ENCODE data around the gene SZT2. TPM values are rescaled to one million over a fixed set of nuclear protein-coding genes. Genes with fewer than 3 reads are reported as not detected.

The SZT2 gene
- total and polyA plus RNA-seq, 2 of the 13 experiments (the other 11 are each of a cell fraction or from before 2014, with no cell fraction given), result 8.0 to 8.8 TPM

- TF ChIP-seq ZMYM2 (CRISPR knock-in tag; IDR thresholded peaks at IDR 0.05) (0 out of 2 replicates have a peak, but pooled peaks have one; percentile 52), ZMAT5 (CRISPR knock-in tag; IDR thresholded peaks at IDR 0.05; ENCODE audit: borderline replicate concordance, low read depth) (no peak), TP53 (CRISPR knock-in tag; conservative IDR thresholded peaks at IDR 0.05) (no peak), NRL (CRISPR knock-in tag; IDR thresholded peaks at IDR 0.05; ENCODE audit: borderline replicate concordance) (peak; percentile 48; the same call in 1 of the 2 replicates), MAZ (IDR thresholded peaks at IDR 0.05; ENCODE audit: borderline replicate concordance, low read depth, low read length) (no peak), MAZ (CRISPR knock-in tag; IDR thresholded peaks at IDR 0.05; ENCODE audit: low read depth) (peak; percentile 66; the same call in 1 of the 2 replicates), PRPF4 (IDR thresholded peaks at IDR 0.05; ENCODE audit: low read depth, low read length, poor library complexity, severe bottlenecking) (no peak), POLR2AphosphoS2 (IDR thresholded peaks at IDR 0.05; ENCODE audit: low read depth, low read length) (no peak), EEA1 (CRISPR knock-in tag; IDR thresholded peaks at IDR 0.05; ENCODE audit: borderline replicate concordance) (no peak), MAFG (CRISPR knock-in tag; IDR thresholded peaks at IDR 0.05) (no peak), THYN1 (CRISPR knock-in tag; IDR thresholded peaks at IDR 0.05; ENCODE audit: borderline replicate concordance, low read depth) (0 out of 2 replicates have a peak, but pooled peaks have one; percentile 22), EP300 (IDR thresholded peaks at IDR 0.05; ENCODE audit: low read depth in 2 of 2, low read length in 2 of 2) (no peak), EP300 (CRISPR knock-in tag; IDR thresholded peaks at IDR 0.05; ENCODE audit: borderline replicate concordance) (no peak), NFRKB (IDR thresholded peaks at IDR 0.05) (no peak), ZC3H13 (CRISPR knock-in tag; IDR thresholded peaks at IDR 0.05) (peak; percentile 93; the same call in 1 of the 2 replicates), SOX13 (IDR thresholded peaks at IDR 0.05) (no peak), SOX13 (CRISPR knock-in tag; conservative IDR thresholded peaks at IDR 0.05 in 1 of 2, IDR thresholded peaks at IDR 0.05 in 1 of 2) (no peak), MIXL1 (CRISPR knock-in tag; IDR thresholded peaks at IDR 0.05) (no peak), MEF2D (CRISPR knock-in tag; IDR thresholded peaks at IDR 0.05) (no peak)
- TF ChIP-seq, protein P1, sequence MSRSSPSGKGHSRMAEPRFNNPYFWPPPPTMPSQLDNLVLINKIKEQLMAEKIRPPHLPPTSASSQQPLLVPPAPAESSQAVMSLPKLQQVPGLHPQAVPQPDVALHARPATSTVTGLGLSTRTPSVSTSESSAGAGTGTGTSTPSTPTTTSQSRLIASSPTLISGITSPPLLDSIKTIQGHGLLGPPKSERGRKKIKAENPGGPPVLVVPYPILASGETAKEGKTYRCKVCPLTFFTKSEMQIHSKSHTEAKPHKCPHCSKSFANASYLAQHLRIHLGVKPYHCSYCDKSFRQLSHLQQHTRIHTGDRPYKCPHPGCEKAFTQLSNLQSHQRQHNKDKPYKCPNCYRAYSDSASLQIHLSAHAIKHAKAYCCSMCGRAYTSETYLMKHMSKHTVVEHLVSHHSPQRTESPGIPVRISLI (CRISPR knock-in tag; IDR thresholded peaks at IDR 0.05; ENCODE audit: borderline replicate concordance), result no peak
- TF ChIP-seq, protein P2, sequence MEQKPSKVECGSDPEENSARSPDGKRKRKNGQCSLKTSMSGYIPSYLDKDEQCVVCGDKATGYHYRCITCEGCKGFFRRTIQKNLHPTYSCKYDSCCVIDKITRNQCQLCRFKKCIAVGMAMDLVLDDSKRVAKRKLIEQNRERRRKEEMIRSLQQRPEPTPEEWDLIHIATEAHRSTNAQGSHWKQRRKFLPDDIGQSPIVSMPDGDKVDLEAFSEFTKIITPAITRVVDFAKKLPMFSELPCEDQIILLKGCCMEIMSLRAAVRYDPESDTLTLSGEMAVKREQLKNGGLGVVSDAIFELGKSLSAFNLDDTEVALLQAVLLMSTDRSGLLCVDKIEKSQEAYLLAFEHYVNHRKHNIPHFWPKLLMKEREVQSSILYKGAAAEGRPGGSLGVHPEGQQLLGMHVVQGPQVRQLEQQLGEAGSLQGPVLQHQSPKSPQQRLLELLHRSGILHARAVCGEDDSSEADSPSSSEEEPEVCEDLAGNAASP (CRISPR knock-in tag; IDR thresholded peaks at IDR 0.05; ENCODE audit: borderline replicate concordance), result no peak
- TF ChIP-seq, protein P3, sequence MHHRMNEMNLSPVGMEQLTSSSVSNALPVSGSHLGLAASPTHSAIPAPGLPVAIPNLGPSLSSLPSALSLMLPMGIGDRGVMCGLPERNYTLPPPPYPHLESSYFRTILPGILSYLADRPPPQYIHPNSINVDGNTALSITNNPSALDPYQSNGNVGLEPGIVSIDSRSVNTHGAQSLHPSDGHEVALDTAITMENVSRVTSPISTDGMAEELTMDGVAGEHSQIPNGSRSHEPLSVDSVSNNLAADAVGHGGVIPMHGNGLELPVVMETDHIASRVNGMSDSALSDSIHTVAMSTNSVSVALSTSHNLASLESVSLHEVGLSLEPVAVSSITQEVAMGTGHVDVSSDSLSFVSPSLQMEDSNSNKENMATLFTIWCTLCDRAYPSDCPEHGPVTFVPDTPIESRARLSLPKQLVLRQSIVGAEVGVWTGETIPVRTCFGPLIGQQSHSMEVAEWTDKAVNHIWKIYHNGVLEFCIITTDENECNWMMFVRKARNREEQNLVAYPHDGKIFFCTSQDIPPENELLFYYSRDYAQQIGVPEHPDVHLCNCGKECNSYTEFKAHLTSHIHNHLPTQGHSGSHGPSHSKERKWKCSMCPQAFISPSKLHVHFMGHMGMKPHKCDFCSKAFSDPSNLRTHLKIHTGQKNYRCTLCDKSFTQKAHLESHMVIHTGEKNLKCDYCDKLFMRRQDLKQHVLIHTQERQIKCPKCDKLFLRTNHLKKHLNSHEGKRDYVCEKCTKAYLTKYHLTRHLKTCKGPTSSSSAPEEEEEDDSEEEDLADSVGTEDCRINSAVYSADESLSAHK (CRISPR knock-in tag; IDR thresholded peaks at IDR 0.05; ENCODE audit: borderline replicate concordance), result no peak
These were observed 30.7 kb upstream of the SZT2 start, which contains the start of gene CDC20 (continued) for GRCh38 chr1:43358746-43359693.
